ENCODE data around the gene CERK.

The CERK gene

GRCh38 chr22:46753761-46754109 is 15.7 kb upstream of the CERK start:
- no peaks in the 10 kb centered on the region for H3K27me3 ChIP-seq (replicated peaks; ENCODE audit: control insufficient read depth, insufficient read depth, low read length)
- no peak for DNase-seq (ENCODE audit: extremely low read depth, insufficient read length)
- H3K4me3 ChIP-seq (replicated peaks; ENCODE audit: low read depth, low read length) = no peak overlapping the region
- H3K36me3 ChIP-seq (ENCODE audit: control insufficient read depth, insufficient read depth, low read length) = no peaks in the 10 kb centered on the region
- TF ChIP-seq CTCF (IDR thresholded peaks at IDR 0.05; ENCODE audit: insufficient read depth, low read length, poor library complexity, severe bottlenecking) = no peak

GRCh38 chr22:46753360-46753759 is 15.3 kb upstream of the CERK start:
- DNase-seq (ENCODE audit: extremely low read depth, insufficient read length) = no peak
- TF ChIP-seq CTCF (IDR thresholded peaks at IDR 0.05; ENCODE audit: insufficient read depth, low read length, poor library complexity, severe bottlenecking) = no peak
- Histone ChIP-seq H3K27me3 (replicated peaks; ENCODE audit: control insufficient read depth, insufficient read depth, low read length) (no peaks in the 10 kb centered on the region), H3K36me3 (ENCODE audit: control insufficient read depth, insufficient read depth, low read length) (no peaks in the 10 kb centered on the region), H3K4me3 (replicated peaks; ENCODE audit: low read depth, low read length) (no peak overlapping the region)

- Histone ChIP-seq H3K4me3 (replicated peaks; ENCODE audit: low read depth, low read length) (no peak overlapping the region), H3K27me3 (replicated peaks; ENCODE audit: control insufficient read depth, insufficient read depth, low read length) (no peaks in the 10 kb centered on the region), H3K36me3 (ENCODE audit: control insufficient read depth, insufficient read depth, low read length) (no peaks in the 10 kb centered on the region)
- DNase-seq (ENCODE audit: extremely low read depth, insufficient read length) = no peak
- no peak for TF ChIP-seq CTCF (IDR thresholded peaks at IDR 0.05; ENCODE audit: insufficient read depth, low read length, poor library complexity, severe bottlenecking)
Observed at GRCh38 chr22:46752988-46753310, 14.9 kb upstream of the CERK start.

- Histone ChIP-seq H3K27me3 (replicated peaks; ENCODE audit: control insufficient read depth, insufficient read depth, low read length) (no peaks in the 10 kb centered on the region; the same call in 1 of the 2 replicates), H3K36me3 (ENCODE audit: control insufficient read depth, insufficient read depth, low read length) (no peaks in the 10 kb centered on the region), H3K4me3 (replicated peaks; ENCODE audit: low read depth, low read length) (no peak overlapping the region)
- TF ChIP-seq CTCF (IDR thresholded peaks at IDR 0.05; ENCODE audit: insufficient read depth, low read length, poor library complexity, severe bottlenecking) = no peak
- no peak for DNase-seq (ENCODE audit: extremely low read depth, insufficient read length)
Observed at GRCh38 chr22:46752286-46752987, 14.4 kb upstream of the CERK start.

- Histone ChIP-seq H3K27me3 (replicated peaks; ENCODE audit: control insufficient read depth, insufficient read depth, low read length) (no peaks in the 10 kb centered on the region; the same call in 1 of the 2 replicates), H3K36me3 (ENCODE audit: control insufficient read depth, insufficient read depth, low read length) (no peaks in the 10 kb centered on the region), H3K4me3 (replicated peaks; ENCODE audit: low read depth, low read length) (no peak overlapping the region)
- TF ChIP-seq CTCF (IDR thresholded peaks at IDR 0.05; ENCODE audit: insufficient read depth, low read length, poor library complexity, severe bottlenecking) = no peak
- no peak for DNase-seq (ENCODE audit: extremely low read depth, insufficient read length)
Observed at GRCh38 chr22:46750863-46751443, 12.9 kb upstream of the CERK start.

GRCh38 chr22:46750530-46750800 is 12.4 kb upstream of the CERK start:
- no peak for DNase-seq (ENCODE audit: extremely low read depth, insufficient read length)
- TF ChIP-seq CTCF (IDR thresholded peaks at IDR 0.05; ENCODE audit: insufficient read depth, low read length, poor library complexity, severe bottlenecking) = no peak
- Histone ChIP-seq H3K4me3 (replicated peaks; ENCODE audit: low read depth, low read length) (no peak overlapping the region), H3K36me3 (ENCODE audit: control insufficient read depth, insufficient read depth, low read length) (no peaks in the 10 kb centered on the region), H3K27me3 (replicated peaks; ENCODE audit: control insufficient read depth, insufficient read depth, low read length) (no peaks in the 10 kb centered on the region; the same call in 1 of the 2 replicates)
